Tibial nerve (tissue), 4 donors: Measurements from ENCODE around the gene RTP1. TPM values are rescaled to one million over a fixed set of nuclear protein-coding genes. Genes with fewer than 3 reads are reported as not detected.

ENCODE experiments used
- DNase-seq, 2 donors: peaks; one replicate each; pipeline ENCODE4 v3.0.0-alpha.2; 2019; ENCODE audit warnings: low spot score in 2 of 2
- H3K27ac ChIP-seq, 4 donors: fragments of 200-600 bp; sonication (generic) in 3 of 4; one replicate each; pipeline ENCODE4 v1.5.1; 2017 to 2019; ENCODE audit warnings: mild to moderate bottlenecking in 1 of 4
- H3K27me3 ChIP-seq, 2 donors: fragments of 200-600 bp; sonication (generic) in 1 of 2; one replicate each; pipeline versions ENCODE4 v1.5.1 to v1.6.0; 2017 to 2019
- H3K36me3 ChIP-seq, 3 donors: fragments of 200-600 bp; sonication (generic); one replicate each; pipeline ENCODE4 v1.5.1; 2018 to 2019
- H3K4me1 ChIP-seq, 4 donors: fragments of 200-600 bp; sonication (generic) in 3 of 4; one replicate each; pipeline ENCODE4 v1.5.1; 2017 to 2019
- H3K4me3 ChIP-seq, 4 donors: fragments of 200-600 bp; sonication (generic) in 3 of 4; one replicate each; pipeline ENCODE4 v1.5.1; 2017 to 2019; ENCODE audit warnings: mild to moderate bottlenecking in 1 of 4, moderate library complexity in 1 of 4
- H3K9me3 ChIP-seq, 4 donors: fragments of 200-600 bp; sonication (generic) in 3 of 4; one replicate each; pipeline ENCODE4 v1.5.1; 2017 to 2019
- CTCF ChIP-seq, 5 experiments: fragments of 200-600 bp in 3 of 5; fragments of 450-650 bp in 2 of 5; sonication (generic) in 3 of 5; IDR thresholded peaks; one replicate each; pipeline ENCODE4 v1.5.1; 2016 to 2019; ENCODE audit warnings: antibody characterized with exemption in 5 of 5, mild to moderate bottlenecking in 3 of 5, moderate library complexity in 2 of 5
- EP300 ChIP-seq, 2 donors: sonication (generic); formaldehyde crosslinking; IDR thresholded peaks; one replicate each; pipeline ENCODE4 v1.6.1; 2017; ENCODE audit warnings: antibody characterized with exemption in 2 of 2, mild to moderate bottlenecking in 1 of 2
- POLR2A ChIP-seq, 2 donors: fragments of 450-650 bp; IDR thresholded peaks; one replicate each; pipeline ENCODE4 v1.6.1; 2017; ENCODE audit warnings: antibody characterized with exemption in 2 of 2, mild to moderate bottlenecking in 2 of 2, moderate library complexity in 2 of 2
- WGBS, 2 donors: methylation state at CpG; one replicate each; pipeline ENCODE4 v1.1.5; 2018; 5-methylcytosine and 5-hydroxymethylcytosine counted together
- total RNA-seq, 4 donors: library from RNA; depleted of rRNA; stranded (reverse); fragments of >200 nt; gene quantifications; one replicate each; pipeline ENCODE4 v1.1.0, GENCODE V29; 2016

RTP1 gene
- total RNA-seq, 4 donors from 2014 or later: not detected

GRCh38 chr3:187186375-187186774, 10.9 kb upstream of the RTP1 start:
- no peak overlapping the region for H3K27ac ChIP-seq
- H3K4me1 ChIP-seq: peaks cover 0 to 5% (median 0%) of the 10 kb centered on the region in 4 donors
- TF ChIP-seq CTCF (IDR thresholded peaks at IDR 0.05): no peak
- TF ChIP-seq EP300 (IDR thresholded peaks at IDR 0.05): no peak
- TF ChIP-seq POLR2A (IDR thresholded peaks at IDR 0.05): no peak
- no peaks in the 10 kb centered on the region for H3K9me3 ChIP-seq
- DNase-seq: no peak
- 74 to 79% methylated on average over 2 of the region's 2 CpGs for WGBS, 2 donors
- H3K36me3 ChIP-seq: no peaks in the 10 kb centered on the region
- no peaks in the 10 kb centered on the region for H3K27me3 ChIP-seq
- H3K4me3 ChIP-seq: no peak overlapping the region

- WGBS, 2 donors: 54 to 57% methylated on average over 5 of the region's 5 CpGs
- H3K9me3 ChIP-seq: no peaks in the 10 kb centered on the region
- no peak overlapping the region for H3K4me3 ChIP-seq
- DNase-seq: no peak
- H3K4me1 ChIP-seq: peaks cover 0 to 5% (median 0%) of the 10 kb centered on the region in 4 donors
- H3K36me3 ChIP-seq: no peaks in the 10 kb centered on the region
- H3K27me3 ChIP-seq: no peaks in the 10 kb centered on the region
- no peak for TF ChIP-seq POLR2A (IDR thresholded peaks at IDR 0.05)
- no peak for TF ChIP-seq CTCF (IDR thresholded peaks at IDR 0.05)
- no peak for TF ChIP-seq EP300 (IDR thresholded peaks at IDR 0.05)
- no peak overlapping the region for H3K27ac ChIP-seq
These were observed 10.4 kb upstream of the RTP1 start for GRCh38 chr3:187186801-187187421.

- no peak overlapping the region for H3K4me3 ChIP-seq
- 39 to 41% methylated on average over 2 of the region's 2 CpGs for WGBS, 2 donors
- peaks cover 0 to 13% (median 0%) of the 10 kb centered on the region in 4 donors for H3K4me1 ChIP-seq
- H3K9me3 ChIP-seq: no peaks in the 10 kb centered on the region
- no peak overlapping the region for H3K27ac ChIP-seq
- TF ChIP-seq EP300 (IDR thresholded peaks at IDR 0.05) (no peak), CTCF (IDR thresholded peaks at IDR 0.05) (no peak), POLR2A (IDR thresholded peaks at IDR 0.05) (no peak)
- no peaks in the 10 kb centered on the region for H3K36me3 ChIP-seq
- DNase-seq: no peak
- no peaks in the 10 kb centered on the region for H3K27me3 ChIP-seq
These were observed 8.4 kb upstream of the RTP1 start for GRCh38 chr3:187188931-187189330.

- Histone ChIP-seq H3K27ac (no peak overlapping the region), H3K36me3 (no peaks in the 10 kb centered on the region), H3K27me3 (no peaks in the 10 kb centered on the region), H3K9me3 (no peaks in the 10 kb centered on the region), H3K4me1 (peaks cover 0 to 15% (median 0%) of the 10 kb centered on the region in 4 donors), H3K4me3 (no peak overlapping the region)
- 83 to 85% methylated on average over 1 of the region's 1 CpG for WGBS, 2 donors
- DNase-seq: no peak
- TF ChIP-seq POLR2A (IDR thresholded peaks at IDR 0.05): no peak
- TF ChIP-seq CTCF (IDR thresholded peaks at IDR 0.05): no peak
These were observed 6.0 kb upstream of the RTP1 start for GRCh38 chr3:187191271-187191670.

GRCh38 chr3:187193181-187193580, 4.1 kb upstream of the RTP1 start:
- no peaks in the 10 kb centered on the region for H3K9me3 ChIP-seq
- no peak overlapping the region for H3K27ac ChIP-seq
- H3K4me1 ChIP-seq: peaks cover 0 to 15% (median 0%) of the 10 kb centered on the region in 4 donors
- no peak for DNase-seq
- no peak overlapping the region for H3K4me3 ChIP-seq
- no peaks in the 10 kb centered on the region for H3K27me3 ChIP-seq
- H3K36me3 ChIP-seq: no peaks in the 10 kb centered on the region
- no peak for TF ChIP-seq EP300 (IDR thresholded peaks at IDR 0.05)
- no peak for TF ChIP-seq CTCF (IDR thresholded peaks at IDR 0.05)
- no peak for TF ChIP-seq POLR2A (IDR thresholded peaks at IDR 0.05)
